HepG2 (cell line): ENCODE results near the gene ABHD17A. TPM values are rescaled to one million over a fixed set of nuclear protein-coding genes. Genes with fewer than 3 reads are reported as not detected.

Source experiments
- ATAC-seq: fragments of 200-7000 bp; cut with Tn5 transposase; 3 replicates; pipeline ENCODE4 v1.9.1; 2020; ENCODE audit warnings: mild to moderate bottlenecking, moderate library complexity
- BruUV-seq: library from RNA; stranded (reverse); fragments of 400-500 nt; replicated peaks from 2 replicates; lab custom pipeline; 2021; lab: Mats Ljungman, UMichigan
- CTCF ChIA-PET: fragments of 300-600 bp; formaldehyde crosslinking; extraction: SDS; loops from one replicate; lab custom pipeline; 2021; ENCODE audit warnings: low total read pairs, inconsistent platforms, low intra/inter-chr PET ratio; lab: Yijun Ruan, JAX
- POLR2A ChIA-PET: fragments of 350-600 bp; sonication (Branson Sonifier 250); formaldehyde crosslinking; loops from one replicate; lab custom pipeline; 2020; ENCODE audit warnings: antibody characterized with exemption, inconsistent platforms; lab: Yijun Ruan, JAX
- DNase-seq: peaks from one replicate; pipeline ENCODE4 v3.0.0-alpha.2; 2015; ENCODE audit warnings: low spot score
- FAIRE-seq: peaks from 3 replicates; lab custom pipeline; 2011; peaks lifted over from hg19 to GRCh38; lab: Jason Lieb, UNC
- H2AFZ ChIP-seq: one replicate; pipeline ENCODE4 v1.6.1; 2011; ENCODE audit warnings: low read length, inconsistent platforms
- H3K27ac ChIP-seq: fragments of 300-600 bp; 3 replicates; pipeline ENCODE4 v1.8.0; 2011; ENCODE audit warnings: mixed run types, mild to moderate bottlenecking, mixed read lengths, low read length, inconsistent platforms; ENCODE audit not compliant: insufficient read depth; ENCODE audit errors: extremely low read length
- H3K27me3 ChIP-seq, 2 experiments: fragments of 200-600 bp in 1 of 2; 2 replicates in 1 of 2; 3 replicates in 1 of 2; pipeline versions ENCODE4 v1.6.0 to v1.8.0; 2011; ENCODE audit warnings: low read length in 2 of 2, mild to moderate bottlenecking in 2 of 2, moderate library complexity in 2 of 2, inconsistent platforms in 1 of 2; ENCODE audit not compliant: insufficient read depth in 2 of 2, control insufficient read depth in 1 of 2
- H3K36me3 ChIP-seq, 2 experiments: fragments of 200-600 bp in 1 of 2; replicated peaks in 1 of 2; 2 replicates in 1 of 2; 3 replicates in 1 of 2; pipeline versions ENCODE4 v1.5.1 to v1.8.0; 2011; ENCODE audit warnings: low read length in 2 of 2, inconsistent platforms in 1 of 2; ENCODE audit not compliant: insufficient read depth in 2 of 2, control insufficient read depth in 1 of 2
- H3K4me1 ChIP-seq: 2 replicates; pipeline ENCODE4 v1.5.1; 2012; ENCODE audit warnings: low read length, inconsistent platforms; ENCODE audit not compliant: insufficient read depth
- H3K4me2 ChIP-seq: 2 replicates; pipeline ENCODE4 v1.6.0; 2011; ENCODE audit warnings: low read depth, low read length, inconsistent platforms
- H3K4me3 ChIP-seq, 3 experiments: fragments of 200-600 bp in 1 of 3; sonication (generic), shearing (Covaris generic) in 1 of 3; replicated peaks in 1 of 3; 2 replicates each; pipeline ENCODE4 v1.5.1; 2011 to 2016; ENCODE audit warnings: low read length in 3 of 3, inconsistent platforms in 2 of 3, low read depth in 2 of 3, mild to moderate bottlenecking in 2 of 3, control low read depth in 1 of 3, mixed read lengths in 1 of 3; ENCODE audit not compliant: insufficient read depth in 1 of 3
- H3K79me2 ChIP-seq: one replicate; pipeline ENCODE4 v1.6.1; 2011; ENCODE audit warnings: low read length, inconsistent platforms; ENCODE audit not compliant: insufficient read depth
- H3K9ac ChIP-seq: 2 replicates; pipeline ENCODE4 v1.6.0; 2011; ENCODE audit warnings: mild to moderate bottlenecking, low read depth, low read length, inconsistent platforms; ENCODE audit not compliant: insufficient read depth
- H3K9me3 ChIP-seq: 2 replicates; pipeline ENCODE4 v1.5.1; 2012; ENCODE audit warnings: mild to moderate bottlenecking, low read length
- H4K20me1 ChIP-seq: 2 replicates; pipeline ENCODE4 v1.6.0; 2011; ENCODE audit warnings: inconsistent platforms, mild to moderate bottlenecking, low read length, moderate library complexity; ENCODE audit not compliant: insufficient read depth
- MYNN ChIP-seq: sonication (generic); formaldehyde crosslinking; IDR thresholded peaks from 2 replicates; pipeline ENCODE4 v1.4.0; 2020; ENCODE audit warnings: mild to moderate bottlenecking, low read depth, missing genetic modification reagents
- NCOA2 ChIP-seq: sonication (generic); formaldehyde crosslinking; IDR thresholded peaks from 2 replicates; pipeline ENCODE4 v1.8.0; 2022; ENCODE audit warnings: inconsistent platforms
- SOX5 ChIP-seq: IDR thresholded peaks from 2 replicates; pipeline ENCODE4 v1.6.1; 2016; ENCODE audit warnings: borderline replicate concordance
- SRY ChIP-seq: sonication (generic); formaldehyde crosslinking; IDR thresholded peaks from 2 replicates; pipeline ENCODE4 v1.8.0; 2022; ENCODE audit warnings: mild to moderate bottlenecking, missing genetic modification reagents
- ZNF746 ChIP-seq: sonication (generic); formaldehyde crosslinking; IDR thresholded peaks from 2 replicates; pipeline ENCODE4 v1.8.0; 2022; ENCODE audit warnings: mild to moderate bottlenecking, missing genetic modification reagents
- WGBS: methylation state at CpG from one replicate; pipeline ENCODE4 v1.1.6; 2017; ENCODE audit warnings: low lambda C conversion rate; 5-methylcytosine and 5-hydroxymethylcytosine counted together
- in situ Hi-C: cut with HindIII; loops from 2 replicates; pipeline ENCODE4 v1.10.0; 2017; ENCODE audit warnings: low pct_unique_long_range_greater_than_20kb; ENCODE audit not compliant: extremely low pct_ligation_motif_present
- intact Hi-C: fragments of 100-400 bp; cut with micrococcal nuclease; formaldehyde crosslinking; loops from one replicate; pipeline ENCODE4 v1.10.0; 2022; ENCODE audit not compliant: unreplicated experiment
- polyA plus RNA-seq, 8 experiments: library from polyadenylated mRNA; depleted of rRNA in 3 of 8; stranded (reverse) in 7 of 8; unstranded in 1 of 8; fragments of >200 nt; fragmentation: Illumina TruSeq in 4 of 8; extraction: Trizol in 4 of 8; gene quantifications; 2 replicates each; pipeline versions ENCODE4 v1.2.1 to v1.2.3, GENCODE V29; 2011 to 2016; ENCODE audit warnings: low read depth in 4 of 8, missing spikeins in 1 of 8, mixed read lengths in 1 of 8; ENCODE audit not compliant: insufficient read depth in 1 of 8
- total RNA-seq, 5 experiments: library from RNA; depleted of rRNA; stranded (reverse); fragments of >200 nt; fragmentation: Illumina TruSeq; extraction: Trizol; gene quantifications; 2 replicates each; pipeline ENCODE4 v1.2.3, GENCODE V29; 2016; ENCODE audit warnings: low read depth in 1 of 5
- TF ChIP-seq, protein P1 (sequence below): sonication (generic); formaldehyde crosslinking; IDR thresholded peaks from 2 replicates; pipeline ENCODE4 v1.4.0; 2020; ENCODE audit warnings: missing genetic modification reagents

ABHD17A gene
- total and polyA plus RNA-seq, 2 of the 13 experiments (the other 11 are each of a cell fraction or from before 2014, with no cell fraction given): 27.7 to 40.8 TPM

DNA sequence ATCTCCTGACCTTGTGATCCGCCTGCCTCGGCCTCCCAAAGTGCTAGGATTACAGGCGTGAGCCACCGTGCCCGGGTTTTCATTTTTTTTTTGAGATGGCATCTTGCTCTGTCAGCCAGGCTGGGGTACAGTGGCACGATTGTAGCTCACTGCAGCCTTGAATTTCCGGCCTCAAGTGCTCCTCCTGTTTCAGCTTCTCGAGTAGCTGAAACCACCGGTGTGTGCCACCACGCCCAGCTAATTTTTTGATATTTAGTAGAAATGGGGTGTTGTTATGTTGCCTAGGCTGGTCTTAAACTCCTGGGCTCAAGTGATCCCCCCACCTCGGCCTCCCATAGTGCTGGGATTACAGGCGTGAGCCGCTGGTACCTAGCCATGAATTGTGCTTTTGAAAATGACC lies 25.8 kb upstream of the ABHD17A start (continued):
- TF ChIP-seq ZNF746 (CRISPR knock-in tag) (no peak), SOX5 (CRISPR knock-in tag) (no peak), NCOA2 (CRISPR knock-in tag) (no peak), SRY (CRISPR knock-in tag) (no peak)

DNA sequence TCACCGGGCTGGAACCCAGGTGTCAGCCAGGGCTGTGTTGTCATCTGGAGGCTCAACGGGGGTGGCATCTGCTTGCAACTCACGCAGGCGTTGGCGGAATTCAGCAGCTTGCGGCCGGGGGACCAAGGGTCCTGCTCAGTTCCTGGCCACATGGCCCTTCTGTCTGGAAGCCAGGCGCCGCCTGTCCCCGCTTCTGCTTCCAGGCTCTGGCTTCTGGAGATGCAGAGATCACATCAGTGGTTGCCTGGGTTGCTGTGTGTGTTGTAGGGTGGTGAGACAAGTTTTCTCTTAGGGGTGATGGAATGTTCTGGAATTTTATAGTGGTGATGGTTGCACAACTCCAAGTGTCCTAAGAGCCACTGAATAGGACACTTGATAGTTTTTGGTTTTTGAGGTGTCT lies 24.9 kb upstream of the ABHD17A start:
- peaks cover 6% of the 10 kb centered on the region; the same call in 1 of the 2 replicates for H4K20me1 ChIP-seq
- H3K4me1 ChIP-seq: peaks cover 40% of the 10 kb centered on the region
- TF ChIP-seq MYNN: no peak
- TF ChIP-seq, protein P1, sequence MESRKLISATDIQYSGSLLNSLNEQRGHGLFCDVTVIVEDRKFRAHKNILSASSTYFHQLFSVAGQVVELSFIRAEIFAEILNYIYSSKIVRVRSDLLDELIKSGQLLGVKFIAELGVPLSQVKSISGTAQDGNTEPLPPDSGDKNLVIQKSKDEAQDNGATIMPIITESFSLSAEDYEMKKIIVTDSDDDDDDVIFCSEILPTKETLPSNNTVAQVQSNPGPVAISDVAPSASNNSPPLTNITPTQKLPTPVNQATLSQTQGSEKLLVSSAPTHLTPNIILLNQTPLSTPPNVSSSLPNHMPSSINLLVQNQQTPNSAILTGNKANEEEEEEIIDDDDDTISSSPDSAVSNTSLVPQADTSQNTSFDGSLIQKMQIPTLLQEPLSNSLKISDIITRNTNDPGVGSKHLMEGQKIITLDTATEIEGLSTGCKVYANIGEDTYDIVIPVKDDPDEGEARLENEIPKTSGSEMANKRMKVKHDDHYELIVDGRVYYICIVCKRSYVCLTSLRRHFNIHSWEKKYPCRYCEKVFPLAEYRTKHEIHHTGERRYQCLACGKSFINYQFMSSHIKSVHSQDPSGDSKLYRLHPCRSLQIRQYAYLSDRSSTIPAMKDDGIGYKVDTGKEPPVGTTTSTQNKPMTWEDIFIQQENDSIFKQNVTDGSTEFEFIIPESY: peak; percentile 74; the same call in 1 of the 2 replicates
- TF ChIP-seq, all 625 proteins: peak for 1
- WGBS: 96% methylated on average over 8 of the region's 10 CpGs
- FAIRE-seq (no peak), ATAC-seq (no peak), DNase-seq (no peak)
- Histone ChIP-seq H2AFZ (no peak overlapping the region), H3K9me3 (no peaks in the 10 kb centered on the region), H3K36me3 (peaks cover 5 to 17% of the 10 kb centered on the region in 2 experiments; a peak in 3 of 5 replicates), H3K4me3 (no peak overlapping the region), H3K9ac (no peak overlapping the region), H3K27ac (no peak overlapping the region), H3K4me2 (no peak overlapping the region), H3K79me2 (peaks cover 56% of the 10 kb centered on the region), H3K27me3 (no peaks in the 10 kb centered on the region; a peak in 1 of 5 replicates)
- in situ Hi-C loops (no loop called here), intact Hi-C loops (no loop called here)
- CTCF ChIA-PET: no interaction called here
- POLR2A ChIA-PET: no interaction called here
- no TSS peak for BruUV-seq
